Skeletal muscle tissue (tissue), 4 donors: ENCODE data around the gene ZNF280D. TPM values are rescaled to one million over a fixed set of nuclear protein-coding genes. Genes with fewer than 3 reads are reported as not detected.
A peak's percentile ranks its signal among the peaks of the same experiment; 100 is the strongest.

ENCODE experiments used
- H3K27ac ChIP-seq: one replicate; pipeline ENCODE4 v1.7.0; 2013; ENCODE audit warnings: mild to moderate bottlenecking, low read depth, low read length, inconsistent platforms
- H3K27me3 ChIP-seq, 3 donors: one replicate each; pipeline ENCODE4 v1.7.0; 2013; ENCODE audit warnings: low read length in 3 of 3; ENCODE audit not compliant: control insufficient read depth in 3 of 3, insufficient read depth in 3 of 3
- H3K36me3 ChIP-seq, 3 donors: one replicate each; pipeline ENCODE4 v1.7.0; 2013; ENCODE audit warnings: low read length in 3 of 3; ENCODE audit not compliant: control insufficient read depth in 3 of 3, insufficient read depth in 3 of 3
- H3K4me1 ChIP-seq, 3 donors: one replicate each; pipeline ENCODE4 v1.7.0; 2013; ENCODE audit warnings: low read length in 3 of 3, mild to moderate bottlenecking in 3 of 3; ENCODE audit not compliant: control insufficient read depth in 3 of 3, insufficient read depth in 3 of 3
- H3K4me3 ChIP-seq, 3 donors: one replicate each; pipeline ENCODE4 v1.7.0; 2013; ENCODE audit warnings: low read length in 3 of 3
- H3K9ac ChIP-seq, 3 donors: one replicate each; pipeline ENCODE4 v1.7.0; 2013; ENCODE audit warnings: low read length in 3 of 3, mild to moderate bottlenecking in 3 of 3, moderate library complexity in 2 of 3, low read depth in 1 of 3
- H3K9me3 ChIP-seq, 3 donors: one replicate each; pipeline ENCODE4 v1.7.0; 2013; ENCODE audit warnings: low read length in 3 of 3; ENCODE audit not compliant: control insufficient read depth in 3 of 3
- total RNA-seq: library from RNA; depleted of rRNA; stranded (reverse); fragments of >200 nt; gene quantifications from one replicate; pipeline ENCODE4 v1.2.3, GENCODE V29; 2014
- donor health status: Osteomylitis.

The ZNF280D gene
- total RNA-seq, 1 donor from 2014 or later = 57.4 TPM

DNA sequence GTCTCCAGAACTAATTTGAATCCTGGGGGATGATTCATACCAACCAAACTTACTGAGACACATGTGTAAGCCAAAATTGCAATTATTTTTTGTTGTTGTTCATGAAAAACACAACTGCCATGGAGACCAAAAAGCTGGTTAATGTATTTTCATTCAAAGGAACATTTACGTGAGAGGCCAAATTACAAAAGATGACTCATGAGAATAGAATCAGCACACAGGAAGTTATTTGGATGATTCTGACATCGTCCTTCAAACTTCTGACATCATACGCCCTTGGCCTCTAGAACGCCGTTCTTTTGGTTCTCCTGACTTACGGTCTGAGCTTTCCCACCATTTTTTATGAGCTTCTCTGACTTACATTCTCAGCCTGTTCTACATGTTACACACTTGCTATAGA, 3.0 kb upstream of the ZNF280D start:
- Histone ChIP-seq H3K9me3 (peaks cover 0 to 2% (median 0%) of the 10 kb centered on the region in 3 donors), H3K4me1 (peaks cover 9 to 14% (median 11%) of the 10 kb centered on the region in 3 donors), H3K36me3 (no peaks in the 10 kb centered on the region), H3K9ac (no peak overlapping the region), H3K4me3 (no peak overlapping the region), H3K27me3 (no peaks in the 10 kb centered on the region), H3K27ac (no peak overlapping the region)

DNA sequence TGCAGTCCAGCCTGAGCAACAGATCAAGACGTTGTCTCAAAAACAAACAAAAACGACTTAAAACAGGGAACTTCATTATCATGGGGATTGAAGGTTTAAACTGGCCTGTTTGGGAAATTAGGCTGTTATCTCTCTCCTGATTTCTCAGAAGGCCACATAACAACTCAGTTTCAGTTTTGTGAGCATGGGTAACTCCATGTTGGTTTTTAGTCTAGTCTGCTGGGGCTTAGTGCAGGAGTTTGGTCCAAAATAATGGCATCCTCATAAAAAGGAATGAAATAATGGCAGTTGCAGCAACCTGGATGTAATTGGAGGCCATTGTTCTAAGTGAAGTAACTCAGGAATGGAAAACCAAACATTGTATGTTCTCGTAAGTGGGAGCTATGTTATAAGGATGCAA, 2.3 kb upstream of the ZNF280D start:
- H3K9ac ChIP-seq = no peak overlapping the region
- no peak overlapping the region for H3K27ac ChIP-seq
- peaks cover 15 to 21% (median 16%) of the 10 kb centered on the region in 3 donors for H3K4me1 ChIP-seq
- H3K27me3 ChIP-seq = no peaks in the 10 kb centered on the region
- H3K4me3 ChIP-seq = no peak overlapping the region
- H3K9me3 ChIP-seq = peaks cover 0 to 2% (median 0%) of the 10 kb centered on the region in 3 donors
- no peaks in the 10 kb centered on the region for H3K36me3 ChIP-seq

DNA sequence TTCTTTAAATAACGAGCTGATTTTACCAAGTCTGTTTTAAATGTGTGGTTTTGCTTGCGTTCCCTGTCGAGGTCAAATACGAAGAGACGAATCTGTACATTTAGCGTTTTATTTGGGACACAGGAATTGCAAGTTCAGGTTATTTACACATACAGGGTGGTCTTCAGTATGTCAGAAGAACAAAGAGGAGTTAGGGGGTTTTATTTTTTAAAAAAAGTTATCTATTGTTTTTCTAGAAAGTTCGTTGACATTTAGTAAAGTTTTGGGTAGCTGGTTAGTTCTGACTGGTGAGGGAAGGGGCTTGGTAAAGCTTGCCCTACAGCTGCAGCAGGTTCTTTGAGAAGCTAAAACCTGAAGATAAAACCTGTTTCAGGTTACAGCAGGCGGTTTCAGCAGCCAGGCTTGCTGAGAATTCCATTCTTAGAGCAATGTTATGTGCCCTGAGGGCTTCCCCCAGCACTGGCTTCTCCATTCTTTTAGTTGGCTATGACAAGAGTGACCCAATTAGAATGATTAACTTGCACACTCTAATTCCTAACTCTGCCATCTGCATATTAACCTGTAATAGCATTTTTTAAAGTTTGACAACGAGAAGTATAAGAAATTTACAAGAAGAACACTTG, 815 bp upstream of the ZNF280D start:
- peaks cover 0 to 2% (median 0%) of the 10 kb centered on the region in 3 donors for H3K9me3 ChIP-seq
- peak overlapping the region; percentile 28 to 93 (median 52) for H3K9ac ChIP-seq
- peak overlapping the region; percentile 52 to 92 (median 91) for H3K4me3 ChIP-seq
- no peaks in the 10 kb centered on the region for H3K36me3 ChIP-seq
- H3K27me3 ChIP-seq = no peaks in the 10 kb centered on the region
- peaks cover 21 to 26% (median 21%) of the 10 kb centered on the region in 3 donors for H3K4me1 ChIP-seq
- peak overlapping the region; percentile 94 for H3K27ac ChIP-seq

DNA sequence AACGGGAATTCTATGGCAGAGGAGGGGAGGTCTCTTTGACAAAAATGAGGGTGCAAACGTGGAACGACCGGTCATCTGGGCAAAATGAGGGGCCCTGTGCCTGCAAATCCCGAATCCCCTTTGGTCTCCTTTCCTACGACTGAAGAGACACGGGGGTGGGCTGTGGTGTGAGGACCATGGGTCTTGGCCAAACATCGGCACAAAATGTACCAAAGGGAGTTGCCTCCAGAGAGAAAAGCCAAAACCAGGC, 498 bp downstream of the ZNF280D start:
- Histone ChIP-seq H3K9ac (peak overlapping the region; percentile 92 to 95 (median 93)), H3K36me3 (no peaks in the 10 kb centered on the region), H3K9me3 (peaks cover 0 to 2% (median 0%) of the 10 kb centered on the region in 3 donors), H3K4me3 (peak overlapping the region; percentile 87 to 92 (median 91)), H3K4me1 (peaks cover 21 to 26% (median 21%) of the 10 kb centered on the region in 3 donors), H3K27ac (peak overlapping the region; percentile 94), H3K27me3 (no peaks in the 10 kb centered on the region)

DNA sequence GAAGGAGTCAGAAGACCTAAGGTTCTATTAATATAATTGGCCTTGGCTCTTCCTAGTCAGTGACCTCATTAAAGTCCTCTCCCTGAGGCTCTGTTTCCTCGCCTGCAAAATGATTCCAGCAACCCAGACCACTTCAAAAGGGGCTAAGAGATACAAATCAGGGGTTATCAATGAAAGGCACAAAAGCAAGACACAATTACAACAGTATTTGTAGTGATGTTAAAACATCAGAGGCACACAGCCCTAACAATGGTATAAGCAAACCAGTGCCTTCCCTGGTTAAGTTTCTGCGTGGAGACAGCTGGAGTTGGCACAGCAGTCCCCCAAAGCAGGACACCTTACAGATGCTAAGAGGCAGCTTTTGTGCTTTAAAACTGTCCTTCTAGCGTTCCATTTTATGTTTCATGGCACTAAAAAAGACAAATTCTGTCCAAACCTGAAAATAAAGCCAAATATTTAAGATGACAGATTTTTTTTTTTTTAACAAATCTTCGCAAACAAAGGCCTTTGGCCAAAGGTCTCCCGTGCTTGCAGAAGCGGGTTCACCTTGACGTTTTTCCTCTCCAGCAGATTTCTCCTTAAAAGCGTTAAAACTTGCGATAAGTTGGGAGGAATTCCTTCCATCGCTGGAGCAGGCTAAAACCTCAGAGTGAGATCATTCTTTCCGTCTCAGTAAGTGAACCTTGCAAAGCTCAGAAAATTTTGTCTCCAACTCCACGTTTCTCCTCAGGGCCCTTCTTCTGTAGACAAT, 999 bp downstream of the ZNF280D start:
- Histone ChIP-seq H3K36me3 (no peaks in the 10 kb centered on the region), H3K9me3 (peaks cover 0 to 2% (median 0%) of the 10 kb centered on the region in 3 donors), H3K27me3 (no peaks in the 10 kb centered on the region), H3K27ac (peak overlapping the region; percentile 94), H3K9ac (peak overlapping the region; percentile 92 to 95 (median 93)), H3K4me1 (peaks cover 21 to 26% (median 21%) of the 10 kb centered on the region in 3 donors), H3K4me3 (peak overlapping the region; percentile 87 to 92 (median 91))

DNA sequence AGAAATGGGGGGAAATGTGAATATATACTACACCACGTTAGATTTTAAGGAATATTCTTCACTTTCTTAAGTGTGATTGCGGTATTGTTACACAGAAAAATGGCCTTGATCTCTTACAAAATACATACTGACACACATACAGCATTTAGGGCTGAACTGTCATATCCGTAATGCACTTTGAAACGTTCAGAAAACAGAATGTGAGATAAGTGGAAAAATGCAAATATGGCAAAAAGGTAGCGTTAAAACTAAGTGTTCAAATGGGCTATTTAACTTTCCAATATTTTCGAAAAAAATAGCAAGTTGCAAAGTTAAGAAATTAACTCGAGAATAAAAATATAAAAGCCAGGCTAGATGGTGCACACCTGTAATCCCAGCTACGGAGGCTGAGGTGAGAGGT, 1.8 kb downstream of the ZNF280D start:
- peak overlapping the region; percentile 87 to 92 (median 91) for H3K4me3 ChIP-seq
- H3K36me3 ChIP-seq = no peaks in the 10 kb centered on the region
- H3K9me3 ChIP-seq = peaks cover 0 to 2% (median 0%) of the 10 kb centered on the region in 3 donors
- H3K27me3 ChIP-seq = no peaks in the 10 kb centered on the region
- H3K27ac ChIP-seq = peak overlapping the region; percentile 94
- H3K9ac ChIP-seq = peak overlapping the region in 1 of 3 donors; percentile 93
- H3K4me1 ChIP-seq = peaks cover 21 to 26% (median 22%) of the 10 kb centered on the region in 3 donors

DNA sequence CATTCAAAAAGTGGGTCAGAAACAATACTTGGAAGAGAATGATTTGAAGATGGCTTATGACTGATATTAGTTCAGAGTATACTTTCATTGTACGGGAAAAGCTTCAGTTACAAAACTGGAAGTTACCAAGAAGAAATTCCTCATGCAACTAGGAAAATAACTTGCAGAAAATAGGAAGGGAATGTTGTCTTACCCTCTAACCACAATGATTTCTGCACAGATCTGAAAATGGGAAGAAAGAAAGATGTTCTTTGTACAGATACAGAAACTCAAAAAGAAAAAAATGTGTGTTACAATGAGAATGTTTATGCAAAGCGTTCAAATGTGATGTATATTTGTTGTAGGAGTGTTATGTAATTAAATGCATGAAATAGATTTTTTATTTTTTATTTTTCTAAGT, 3.7 kb downstream of the ZNF280D start:
- Histone ChIP-seq H3K27ac (no peak overlapping the region), H3K27me3 (no peaks in the 10 kb centered on the region), H3K36me3 (no peaks in the 10 kb centered on the region), H3K9ac (no peak overlapping the region), H3K9me3 (peaks cover 0 to under 1% (median 0%) of the 10 kb centered on the region in 3 donors), H3K4me3 (no peak overlapping the region), H3K4me1 (peaks cover 25 to 30% (median 26%) of the 10 kb centered on the region in 3 donors)

DNA sequence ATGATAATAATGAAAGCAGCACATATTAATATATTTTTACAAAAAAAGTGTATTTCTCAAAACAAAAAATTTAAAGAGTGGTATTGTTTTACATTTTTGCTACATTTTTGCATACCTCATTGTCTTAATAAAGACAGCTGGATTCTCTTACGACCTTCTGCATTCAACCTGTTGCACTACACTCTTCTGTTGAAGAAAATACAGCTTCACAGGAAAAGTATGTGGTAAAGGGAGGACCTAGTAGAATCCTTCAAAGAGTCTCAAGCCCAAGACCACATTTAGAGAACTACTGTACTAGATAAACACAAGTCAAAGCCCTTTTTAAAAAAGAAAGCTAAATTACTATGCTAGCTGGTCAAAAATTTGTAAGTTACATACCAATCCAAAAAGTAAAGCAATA, 7.9 kb downstream of the ZNF280D start:
- no peak overlapping the region for H3K4me3 ChIP-seq
- H3K4me1 ChIP-seq = peaks cover 3 to 12% (median 9%) of the 10 kb centered on the region in 3 donors
- no peaks in the 10 kb centered on the region for H3K9me3 ChIP-seq
- H3K27ac ChIP-seq = no peak overlapping the region
- no peaks in the 10 kb centered on the region for H3K27me3 ChIP-seq
- H3K9ac ChIP-seq = no peak overlapping the region
- H3K36me3 ChIP-seq = peaks cover 0 to 5% (median 0%) of the 10 kb centered on the region in 3 donors

DNA sequence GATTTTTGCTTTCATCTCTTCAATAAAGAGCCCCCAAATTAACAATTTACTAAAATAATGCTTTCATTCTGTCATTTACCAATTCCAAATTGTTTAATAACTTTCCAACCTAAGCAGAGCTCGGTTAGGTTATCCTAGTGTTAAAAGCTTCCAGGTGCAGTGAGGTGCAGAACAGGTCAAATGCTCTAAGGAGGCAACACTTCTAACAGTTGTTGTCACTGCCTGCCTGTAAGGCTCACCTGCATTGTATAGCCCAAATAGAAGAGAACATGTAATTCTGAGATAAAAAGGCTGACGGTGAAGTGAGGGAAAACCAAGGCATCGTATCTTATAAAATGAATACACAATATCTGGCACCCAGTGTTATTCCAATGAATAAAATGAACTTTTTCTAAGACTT, 9.1 kb downstream of the ZNF280D start:
- Histone ChIP-seq H3K9me3 (no peaks in the 10 kb centered on the region), H3K4me1 (peaks cover 0 to 10% (median 4%) of the 10 kb centered on the region in 3 donors), H3K4me3 (no peak overlapping the region), H3K27ac (no peak overlapping the region), H3K9ac (no peak overlapping the region), H3K36me3 (peaks cover 0 to 5% (median 0%) of the 10 kb centered on the region in 3 donors), H3K27me3 (no peaks in the 10 kb centered on the region)

DNA sequence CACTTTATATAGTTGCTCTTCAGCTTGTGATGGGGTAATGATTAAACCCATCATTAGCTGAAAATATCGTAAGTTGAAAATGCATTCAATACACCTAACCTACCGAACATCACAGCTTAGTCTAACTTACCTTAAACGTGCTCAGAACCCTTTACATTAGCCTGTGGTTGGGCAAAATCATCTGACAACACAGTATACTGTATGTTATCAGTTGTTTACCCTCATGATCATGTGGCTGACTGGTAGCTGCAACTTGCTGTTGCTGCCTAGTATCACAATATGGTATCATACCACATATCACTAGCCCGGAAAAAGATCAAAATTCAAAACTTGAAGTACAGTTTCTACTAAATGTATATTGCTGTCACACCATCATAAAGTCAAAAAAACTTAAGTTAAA, 9.5 kb downstream of the ZNF280D start:
- no peak overlapping the region for H3K9ac ChIP-seq
- no peak overlapping the region for H3K27ac ChIP-seq
- peaks cover 0 to 5% (median 0%) of the 10 kb centered on the region in 3 donors for H3K36me3 ChIP-seq
- no peak overlapping the region for H3K4me3 ChIP-seq
- peaks cover under 1 to 13% (median 5%) of the 10 kb centered on the region in 3 donors for H3K4me1 ChIP-seq
- no peaks in the 10 kb centered on the region for H3K27me3 ChIP-seq
- H3K9me3 ChIP-seq = no peaks in the 10 kb centered on the region
